AG10803 (cell line): ENCODE measurements around the gene ZNF865.

ENCODE experiments used
- DNase-seq: peaks from one replicate; pipeline ENCODE4 v3.0.0; 2010; ENCODE audit warnings: low read depth
- H3K4me3 ChIP-seq: 2 replicates; pipeline ENCODE4 v1.5.1; 2011; ENCODE audit warnings: mild to moderate bottlenecking, low read length, control low read depth
- CTCF ChIP-seq: conservative IDR thresholded peaks from 2 replicates; pipeline ENCODE4 v1.5.1; 2011; ENCODE audit warnings: mild to moderate bottlenecking, low read length, control low read depth, inconsistent platforms

Gene ZNF865

GRCh38 chr19:55623130-55623529 lies 17.7 kb downstream of the ZNF865 start:
- H3K4me3 ChIP-seq, result no peak overlapping the region
- DNase-seq, result no peak
- TF ChIP-seq CTCF, result no peak

- no peak for DNase-seq
- no peak for TF ChIP-seq CTCF
- H3K4me3 ChIP-seq, result peak overlapping the region; percentile 40
Observed at GRCh38 chr19:55623561-55623960, 18.1 kb downstream of the ZNF865 start.

GRCh38 chr19:55624109-55625003 lies 18.9 kb downstream of the ZNF865 start, which contains the start of gene ZNF784:
ZNF784 (minus strand) TSS chr19:55624566; CDS start chr19:55624561, 5 bp downstream.
- H3K4me3 ChIP-seq, result peak within 1 kb of the TSS; percentile 75
- TF ChIP-seq CTCF, result no peak
- DNase-seq, result peak; percentile 88

- H3K4me3 ChIP-seq, result peak overlapping the region; percentile 75
- DNase-seq, result no peak
- no peak for TF ChIP-seq CTCF
Observed at GRCh38 chr19:55625004-55625326, 19.5 kb downstream of the ZNF865 start.

- TF ChIP-seq CTCF, result no peak
- H3K4me3 ChIP-seq, result no peak overlapping the region
- DNase-seq, result no peak
Observed at GRCh38 chr19:55626350-55626749, 20.9 kb downstream of the ZNF865 start.

GRCh38 chr19:55632463-55632834 lies 27.0 kb downstream of the ZNF865 start:
- TF ChIP-seq CTCF, result peak; percentile 88
- DNase-seq, result peak; percentile 95
- no peak overlapping the region for H3K4me3 ChIP-seq

GRCh38 chr19:55633861-55634260 lies 28.4 kb downstream of the ZNF865 start:
- no peak overlapping the region for H3K4me3 ChIP-seq
- TF ChIP-seq CTCF, result no peak
- DNase-seq, result no peak
